ENCODE measurements around the gene NDUFV1. TPM values are rescaled to one million over a fixed set of nuclear protein-coding genes. Genes with fewer than 3 reads are reported as not detected.
"Not testable (repeated sequence)": the region's sequence is repeated elsewhere in the genome, so short reads cannot be mapped to it uniquely, and the experiment has no call there.

The NDUFV1 gene
- total RNA-seq, 2 donors from 2014 or later: 246 to 381 TPM

DNA sequence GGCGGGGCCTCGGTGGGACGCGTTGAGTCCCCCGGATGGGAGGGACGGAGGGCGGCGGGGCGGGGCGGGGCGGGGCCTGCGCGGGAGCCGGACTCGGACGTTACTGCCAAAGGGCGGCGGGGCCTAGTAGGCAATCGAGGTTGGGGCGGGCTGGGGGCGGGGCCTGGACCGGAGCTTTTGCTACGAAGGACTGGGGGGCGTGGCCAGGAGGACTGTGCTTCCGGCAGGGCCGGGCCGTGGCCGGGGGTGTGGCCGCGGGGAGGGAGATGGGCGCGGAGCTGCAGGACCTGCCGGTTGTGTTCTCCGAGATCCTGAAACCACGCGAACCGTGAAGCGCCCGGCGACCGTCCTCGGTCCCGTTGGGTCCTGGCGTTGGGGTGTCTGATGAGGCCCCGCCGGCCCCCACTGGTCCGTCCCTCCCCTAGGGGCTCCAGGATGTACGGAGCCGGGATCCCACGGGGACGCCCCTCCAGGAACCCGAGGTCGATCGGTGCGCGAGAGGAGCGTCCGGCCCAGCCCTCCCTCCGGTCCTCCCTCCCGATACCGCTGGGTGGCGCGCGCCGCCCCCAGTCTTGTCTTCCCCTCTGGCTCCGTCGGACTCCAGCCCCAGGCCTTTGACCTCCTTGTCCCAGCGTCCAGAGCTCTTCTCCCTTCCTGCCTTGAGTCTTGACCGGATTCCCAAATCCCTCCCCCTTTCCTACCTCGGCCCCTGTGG is 23.6 kb downstream of the NDUFV1 start:
- Mint-ChIP-seq H3K4me1 (ENCODE audit: low read depth in 2 of 2) (peaks cover 5 to 12% of the 10 kb centered on the region in 2 donors), H3K4me3 (peak overlapping the region; percentile 93), H3K27ac (peak overlapping the region; percentile 77 to 82), H3K36me3 (no peaks in the 10 kb centered on the region), H3K9me3 (no peaks in the 10 kb centered on the region), H3K27me3 (no peaks in the 10 kb centered on the region)
- ATAC-seq (peak; percentile 86 to 91), DNase-seq (ENCODE audit: low spot score) (peak; percentile 99)

- peak overlapping the region; percentile 77 to 82 for H3K27ac Mint-ChIP-seq
- DNase-seq (ENCODE audit: low spot score): no peak
- H3K27me3 Mint-ChIP-seq: no peaks in the 10 kb centered on the region
- no peaks in the 10 kb centered on the region for H3K36me3 Mint-ChIP-seq
- H3K9me3 Mint-ChIP-seq: no peaks in the 10 kb centered on the region
- no peak for ATAC-seq
- peak overlapping the region; percentile 93 for H3K4me3 Mint-ChIP-seq
- peaks cover 5 to 12% of the 10 kb centered on the region in 2 donors for H3K4me1 Mint-ChIP-seq (ENCODE audit: low read depth in 2 of 2)
Measured at GRCh38 chr11:67630943-67631331, 24.2 kb downstream of the NDUFV1 start.

DNA sequence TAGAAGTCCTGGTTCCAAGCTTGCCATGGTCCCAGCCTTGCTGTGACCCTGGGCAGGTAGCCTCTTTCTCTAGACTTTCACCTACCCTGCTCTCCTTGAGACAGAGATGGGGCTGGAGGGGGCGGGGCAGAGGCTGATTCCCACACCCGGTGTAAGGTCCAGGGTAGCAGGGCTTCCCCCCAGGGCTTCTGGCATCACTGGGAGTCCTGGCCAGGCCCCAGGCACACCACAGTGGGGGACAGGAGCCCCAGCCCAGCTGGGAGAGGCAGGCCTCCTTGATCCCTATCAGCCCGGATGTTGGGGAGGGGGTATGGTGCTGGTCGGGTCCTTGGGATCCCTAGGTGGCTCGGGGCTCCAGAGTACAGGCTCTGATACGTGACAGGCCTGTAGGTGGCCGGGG is 24.7 kb downstream of the NDUFV1 start:
- Mint-ChIP-seq H3K27ac (peak overlapping the region; percentile 77 to 82), H3K4me1 (ENCODE audit: low read depth in 2 of 2) (peaks cover 5 to 12% of the 10 kb centered on the region in 2 donors), H3K27me3 (no peaks in the 10 kb centered on the region), H3K4me3 (peak overlapping the region; percentile 93), H3K36me3 (no peaks in the 10 kb centered on the region), H3K9me3 (no peaks in the 10 kb centered on the region)
- no peak for DNase-seq (ENCODE audit: low spot score)
- no peak for ATAC-seq

DNA sequence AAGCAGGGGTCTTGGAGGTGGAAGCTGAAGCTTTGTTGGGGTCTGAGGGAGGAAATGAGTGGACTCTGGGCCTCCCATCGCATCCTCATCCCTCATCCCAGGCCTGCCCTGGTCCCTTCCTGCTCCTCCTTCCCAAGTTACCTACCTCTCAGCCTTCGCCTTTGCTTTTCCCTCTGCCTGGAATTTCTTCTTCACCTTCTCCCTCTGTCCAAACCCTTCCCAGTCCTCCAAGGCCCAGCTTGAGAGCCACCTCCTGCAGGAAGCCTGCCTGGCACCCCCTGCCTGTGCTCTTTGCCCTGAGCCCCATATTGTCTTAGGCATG is 25.1 kb downstream of the NDUFV1 start:
- no peak for ATAC-seq
- Mint-ChIP-seq H3K27ac (no peak overlapping the region), H3K4me3 (peak overlapping the region; percentile 73), H3K27me3 (no peaks in the 10 kb centered on the region), H3K4me1 (ENCODE audit: low read depth in 2 of 2) (peaks cover 8 to 11% of the 10 kb centered on the region in 2 donors), H3K36me3 (no peaks in the 10 kb centered on the region), H3K9me3 (no peaks in the 10 kb centered on the region)
- DNase-seq (ENCODE audit: low spot score): no peak

DNA sequence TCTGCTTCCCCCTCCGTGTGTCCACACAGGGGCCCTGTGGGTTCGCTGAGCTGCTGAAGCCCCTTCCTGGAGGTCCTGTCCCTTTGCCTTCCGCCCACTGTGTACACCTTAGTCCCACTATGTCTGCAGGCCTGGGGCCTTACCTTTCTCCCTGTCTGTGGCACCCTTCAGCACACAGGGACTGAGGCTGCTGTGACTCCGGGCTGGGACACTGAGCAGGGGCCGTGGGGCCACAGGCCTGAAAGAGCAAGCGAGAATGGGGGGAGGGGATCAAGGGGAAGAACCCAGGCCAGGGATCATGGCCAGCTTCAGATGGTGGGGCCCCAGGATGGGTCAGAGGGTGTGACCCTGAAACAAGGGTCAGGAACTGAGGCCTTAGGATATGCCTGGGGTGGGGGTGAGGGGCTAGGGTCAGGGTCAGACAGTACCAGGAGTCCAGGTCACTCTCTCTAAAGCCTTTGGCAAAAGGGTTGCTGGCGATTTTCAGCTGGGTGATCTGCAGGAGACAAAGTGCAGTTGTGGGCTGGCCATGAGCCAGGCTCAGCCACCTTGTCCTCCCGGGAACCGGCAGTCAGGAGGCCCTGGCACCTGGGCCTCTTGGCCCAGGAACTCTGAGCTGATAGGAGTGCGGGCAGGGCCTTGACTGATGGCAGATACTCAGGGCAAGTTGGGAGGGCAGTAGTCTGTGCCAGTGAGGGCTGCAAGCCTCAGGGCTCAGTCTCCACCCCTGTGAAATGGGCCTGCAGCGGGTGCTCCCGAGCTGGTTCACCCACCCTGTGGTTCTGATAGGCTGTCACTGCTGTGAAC is 25.6 kb downstream of the NDUFV1 start:
- DNase-seq (ENCODE audit: low spot score): no peak
- Mint-ChIP-seq H3K4me1 (ENCODE audit: low read depth in 2 of 2) (peaks cover 11 to 13% of the 10 kb centered on the region in 2 donors), H3K9me3 (no peaks in the 10 kb centered on the region), H3K36me3 (no peaks in the 10 kb centered on the region), H3K27ac (no peak overlapping the region), H3K27me3 (no peaks in the 10 kb centered on the region), H3K4me3 (peak overlapping the region; percentile 73)
- no peak for ATAC-seq

GRCh38 chr11:67632982-67633755 is 26.4 kb downstream of the NDUFV1 start:
- ATAC-seq (no peak), DNase-seq (ENCODE audit: low spot score) (no peak)
- H3K4me3 Mint-ChIP-seq: peak overlapping the region; percentile 20
- no peaks in the 10 kb centered on the region for H3K36me3 Mint-ChIP-seq
- H3K27me3 Mint-ChIP-seq: no peaks in the 10 kb centered on the region
- H3K9me3 Mint-ChIP-seq: no peaks in the 10 kb centered on the region
- no peak overlapping the region for H3K27ac Mint-ChIP-seq
- peaks cover 11 to 13% of the 10 kb centered on the region in 2 donors for H3K4me1 Mint-ChIP-seq (ENCODE audit: low read depth in 2 of 2)

DNA sequence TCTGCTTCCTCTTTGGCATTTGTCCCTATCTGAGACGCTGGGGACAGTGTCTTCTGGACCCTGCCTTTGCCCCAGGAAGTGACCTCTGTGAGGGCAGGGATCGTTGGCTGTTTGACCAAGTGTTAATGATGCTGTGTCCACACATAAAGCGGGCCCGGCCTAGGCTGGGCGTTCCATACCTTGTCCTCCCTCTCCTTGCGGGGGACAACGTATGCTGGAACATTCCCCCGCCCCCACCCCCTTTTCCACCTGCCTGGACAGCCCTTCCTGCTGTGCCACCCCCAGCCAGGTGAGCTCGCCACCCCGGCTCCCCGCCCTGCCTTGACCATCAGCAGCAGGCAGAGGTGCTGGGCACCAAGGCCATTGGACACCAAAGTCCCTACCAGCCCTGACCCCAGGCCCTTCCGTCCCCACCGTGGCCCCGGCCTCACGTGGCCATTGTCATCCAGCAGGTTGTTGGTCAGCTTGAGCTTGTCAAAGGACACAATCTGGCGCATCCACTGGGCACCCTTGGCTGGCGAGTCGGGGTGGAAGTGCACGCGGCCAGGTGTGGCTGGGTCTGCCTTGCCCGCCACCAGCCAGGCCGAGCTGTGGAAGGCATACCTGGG is 27.1 kb downstream of the NDUFV1 start:
- ATAC-seq (no peak), DNase-seq (ENCODE audit: low spot score) (no peak)
- no peaks in the 10 kb centered on the region for H3K27me3 Mint-ChIP-seq
- peak overlapping the region; percentile 20 for H3K4me3 Mint-ChIP-seq
- no peaks in the 10 kb centered on the region for H3K9me3 Mint-ChIP-seq
- no peak overlapping the region for H3K27ac Mint-ChIP-seq
- peaks cover 11 to 13% of the 10 kb centered on the region in 2 donors for H3K4me1 Mint-ChIP-seq (ENCODE audit: low read depth in 2 of 2)
- no peaks in the 10 kb centered on the region for H3K36me3 Mint-ChIP-seq

DNA sequence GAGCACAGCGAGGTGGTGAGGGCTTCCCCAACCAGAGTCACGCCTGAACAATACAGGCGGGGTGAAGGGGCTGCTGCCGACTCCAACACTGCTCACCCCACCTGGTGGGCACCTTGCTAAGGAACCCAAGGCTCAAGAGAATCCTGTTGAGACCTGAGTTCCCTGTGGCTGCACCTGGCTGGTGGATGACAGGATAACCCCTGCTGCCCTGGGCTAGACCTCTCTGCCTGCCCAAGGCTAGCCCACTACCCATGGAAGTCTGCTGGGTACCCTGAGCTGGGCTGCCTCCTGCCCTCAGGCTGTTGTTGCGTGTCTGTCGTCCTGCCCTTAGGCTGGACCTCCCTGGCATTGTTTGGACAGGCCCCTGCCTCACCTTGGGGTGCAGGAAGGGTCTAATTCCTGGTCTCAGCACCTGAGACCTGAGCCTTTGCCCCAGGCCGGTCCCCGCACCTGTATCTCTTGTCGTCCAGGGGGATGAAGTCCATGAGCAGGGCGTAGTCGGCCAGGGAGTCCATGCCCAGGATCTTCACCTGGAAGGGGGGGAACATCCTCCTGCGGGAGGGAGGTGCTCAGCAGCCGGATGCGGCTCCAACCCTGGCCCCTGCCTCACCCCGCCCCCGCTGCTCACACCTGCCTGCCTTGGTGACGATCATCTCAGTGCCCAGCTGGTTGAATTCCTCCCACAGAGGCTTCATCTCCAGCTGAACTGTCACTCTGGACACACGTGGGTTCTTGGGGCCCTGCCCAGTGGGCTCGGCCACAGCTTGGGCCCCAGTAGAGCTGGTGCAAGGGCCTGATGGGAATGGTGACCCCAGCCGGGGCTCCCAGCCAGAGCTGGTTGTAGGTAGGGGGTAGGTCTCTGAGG is 27.9 kb downstream of the NDUFV1 start:
- DNase-seq (ENCODE audit: low spot score) (no peak), ATAC-seq (no peak)
- no peaks in the 10 kb centered on the region for H3K9me3 Mint-ChIP-seq
- no peak overlapping the region for H3K27ac Mint-ChIP-seq
- H3K36me3 Mint-ChIP-seq: no peaks in the 10 kb centered on the region
- no peak overlapping the region for H3K4me3 Mint-ChIP-seq
- H3K4me1 Mint-ChIP-seq (ENCODE audit: low read depth in 2 of 2): peaks cover 11 to 13% of the 10 kb centered on the region in 2 donors
- H3K27me3 Mint-ChIP-seq: no peaks in the 10 kb centered on the region

DNA sequence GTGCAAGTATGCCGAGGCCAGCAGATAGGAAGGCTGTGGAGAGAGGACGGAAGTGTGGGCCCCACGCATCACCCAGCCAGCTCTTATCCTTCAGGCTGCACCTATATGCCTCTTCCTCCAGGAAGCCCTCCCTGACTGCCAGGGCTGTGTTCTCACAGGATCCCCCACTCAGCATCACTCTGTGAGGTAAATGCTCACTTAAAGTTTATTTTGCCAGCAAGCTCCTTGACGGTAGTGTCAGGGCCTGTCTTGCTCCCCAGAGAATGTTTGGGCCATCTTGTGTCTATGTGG is 28.4 kb downstream of the NDUFV1 start:
- Mint-ChIP-seq H3K27ac (no peak overlapping the region), H3K9me3 (no peaks in the 10 kb centered on the region), H3K36me3 (no peaks in the 10 kb centered on the region), H3K4me1 (ENCODE audit: low read depth in 2 of 2) (peaks cover 11 to 13% of the 10 kb centered on the region in 2 donors), H3K27me3 (no peaks in the 10 kb centered on the region), H3K4me3 (no peak overlapping the region)
- no peak for ATAC-seq
- no peak for DNase-seq (ENCODE audit: low spot score)

DNA sequence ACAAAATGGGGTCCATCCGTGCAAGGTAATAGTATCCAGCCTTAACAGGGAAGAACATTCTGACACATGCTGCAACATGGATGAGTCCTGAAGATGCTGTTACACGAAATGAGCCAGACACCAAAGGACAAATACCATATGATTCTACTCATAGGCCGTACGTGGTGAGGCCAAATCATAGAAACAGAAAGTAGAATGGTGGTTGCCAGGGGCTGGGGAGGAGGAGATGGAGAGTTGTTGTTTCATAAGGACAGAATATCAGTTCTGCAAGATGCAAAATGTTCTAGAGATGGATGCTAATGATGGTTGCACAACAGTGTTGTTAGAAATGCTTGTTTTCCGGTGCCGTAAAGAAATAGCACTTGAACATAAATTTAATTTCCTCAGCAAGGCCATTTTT is 30.2 kb downstream of the NDUFV1 start:
- peak overlapping the region in 1 of 2 donors; percentile 4 for H3K27ac Mint-ChIP-seq
- H3K36me3 Mint-ChIP-seq: no peaks in the 10 kb centered on the region
- H3K4me3 Mint-ChIP-seq: no peak overlapping the region
- H3K27me3 Mint-ChIP-seq: no peaks in the 10 kb centered on the region
- H3K4me1 Mint-ChIP-seq (ENCODE audit: low read depth in 2 of 2): peaks cover 5 to 6% of the 10 kb centered on the region in 2 donors
- ATAC-seq: no peak
- H3K9me3 Mint-ChIP-seq: no peaks in the 10 kb centered on the region
- DNase-seq (ENCODE audit: low spot score): no peak

DNA sequence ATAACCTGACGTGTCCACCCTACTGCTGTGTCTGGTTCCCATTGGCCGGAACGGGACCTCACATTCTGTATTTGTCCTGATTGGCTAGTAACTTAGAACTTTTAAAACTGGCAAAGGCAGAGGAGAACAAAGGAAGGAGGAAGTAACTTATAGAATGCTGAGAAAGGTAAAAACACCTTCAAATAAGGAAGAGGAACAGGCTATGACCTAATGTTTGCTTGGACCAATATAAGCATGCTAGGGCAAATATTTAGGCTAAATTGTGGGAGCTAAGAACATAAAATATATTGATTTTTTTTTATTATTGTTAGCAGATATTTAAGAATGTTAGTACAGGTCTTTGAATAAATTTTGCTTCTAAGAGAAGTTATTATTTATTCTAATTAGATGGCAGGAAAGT is 30.7 kb downstream of the NDUFV1 start:
- H3K9me3 Mint-ChIP-seq; H3K27me3 Mint-ChIP-seq; H3K27ac Mint-ChIP-seq; ATAC-seq; H3K4me1 Mint-ChIP-seq (ENCODE audit: low read depth in 2 of 2); H3K4me3 Mint-ChIP-seq; DNase-seq (ENCODE audit: low spot score); H3K36me3 Mint-ChIP-seq: not testable (repeated sequence)

DNA sequence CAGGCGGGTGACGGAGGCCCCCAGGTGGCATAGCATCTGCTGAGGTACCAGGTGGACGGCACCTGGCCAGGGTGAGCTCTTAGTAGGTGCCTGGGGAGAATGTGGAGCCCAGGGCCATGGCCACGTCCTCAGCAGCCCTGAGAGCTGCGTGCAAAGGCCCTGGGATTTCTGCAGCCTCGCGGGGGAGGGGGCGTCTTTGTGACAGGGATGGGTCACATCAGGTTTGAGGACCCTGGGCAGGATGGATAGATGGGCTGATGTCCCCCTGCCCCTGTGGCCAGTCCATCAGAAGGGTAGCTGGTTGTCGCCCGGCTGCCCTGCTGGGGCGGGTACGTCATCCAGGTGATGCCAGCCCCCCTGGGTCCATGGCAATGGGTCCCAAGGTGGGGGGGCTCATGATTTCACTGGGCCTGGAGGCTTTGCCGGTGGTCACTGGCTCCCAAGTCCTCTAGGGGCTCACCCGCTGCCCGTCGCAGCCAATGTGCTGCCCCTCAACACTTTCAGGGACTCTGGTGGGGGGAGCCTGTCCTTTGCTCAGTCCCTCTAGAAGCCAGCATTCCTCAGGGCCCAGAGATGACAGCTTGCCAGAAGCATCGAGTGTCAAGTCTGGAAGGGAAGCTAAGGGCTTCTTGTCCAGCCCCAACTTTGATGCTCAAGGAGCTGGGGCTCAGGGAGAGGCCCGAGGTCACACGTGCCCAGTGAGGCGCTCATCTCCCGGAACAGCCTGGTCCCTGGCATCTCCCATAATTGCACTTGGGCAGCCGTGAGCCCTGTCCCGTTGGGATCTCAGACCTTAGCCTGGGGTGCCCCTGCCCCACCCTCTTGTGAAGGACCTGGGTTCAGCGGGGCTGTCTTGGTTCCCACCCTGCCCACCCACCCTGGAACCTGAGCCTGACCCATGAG is 32.0 kb downstream of the NDUFV1 start:
- DNase-seq (ENCODE audit: low spot score) (no peak), ATAC-seq (no peak)
- no peaks in the 10 kb centered on the region for H3K9me3 Mint-ChIP-seq
- H3K4me3 Mint-ChIP-seq: no peak overlapping the region
- H3K27me3 Mint-ChIP-seq: no peaks in the 10 kb centered on the region
- no peak overlapping the region for H3K27ac Mint-ChIP-seq
- H3K4me1 Mint-ChIP-seq (ENCODE audit: low read depth in 2 of 2): peaks cover 4 to 6% of the 10 kb centered on the region in 2 donors
- H3K36me3 Mint-ChIP-seq: no peaks in the 10 kb centered on the region
